Neutrophil (primary cell): ENCODE data around the gene ZNF92.

ENCODE experiments used
- H3K27ac ChIP-seq: fragments of 200-600 bp; sonication (generic); 2 replicates; pipeline ENCODE4 v1.5.1; 2016; ENCODE audit warnings: mild to moderate bottlenecking, moderate library complexity
- H3K27me3 ChIP-seq: fragments of 200-600 bp; sonication (generic); 2 replicates; pipeline ENCODE4 v1.6.0; 2016; ENCODE audit warnings: mild to moderate bottlenecking
- H3K36me3 ChIP-seq: fragments of 200-600 bp; sonication (generic); 2 replicates; pipeline ENCODE4 v1.5.1; 2017
- H3K4me1 ChIP-seq, 2 experiments: fragments of 200-600 bp in 1 of 2; sonication (generic) in 1 of 2; 1 replicate in 1 of 2; 2 replicates in 1 of 2; pipeline versions ENCODE4 v1.5.1 to v1.6.1; 2013 to 2016; ENCODE audit warnings: low read depth in 1 of 2, low read length in 1 of 2, mild to moderate bottlenecking in 1 of 2, moderate library complexity in 1 of 2; ENCODE audit not compliant: control insufficient read depth in 1 of 2, insufficient read depth in 1 of 2
- H3K4me3 ChIP-seq, 2 experiments: fragments of 200-600 bp in 1 of 2; sonication (generic) in 1 of 2; 1 replicate in 1 of 2; 2 replicates in 1 of 2; pipeline ENCODE4 v1.5.1; 2013 to 2016; ENCODE audit warnings: low read depth in 1 of 2, low read length in 1 of 2, mild to moderate bottlenecking in 1 of 2, moderate library complexity in 1 of 2
- H3K9me3 ChIP-seq: fragments of 200-600 bp; sonication (generic); 2 replicates; pipeline ENCODE4 v1.5.1; 2016
- TF ChIP-seq, protein P1 (sequence below): fragments of 200-600 bp; sonication (generic); IDR thresholded peaks from 2 replicates; pipeline ENCODE4 v1.5.1; 2016; ENCODE audit warnings: antibody characterized with exemption

Gene ZNF92

DNA sequence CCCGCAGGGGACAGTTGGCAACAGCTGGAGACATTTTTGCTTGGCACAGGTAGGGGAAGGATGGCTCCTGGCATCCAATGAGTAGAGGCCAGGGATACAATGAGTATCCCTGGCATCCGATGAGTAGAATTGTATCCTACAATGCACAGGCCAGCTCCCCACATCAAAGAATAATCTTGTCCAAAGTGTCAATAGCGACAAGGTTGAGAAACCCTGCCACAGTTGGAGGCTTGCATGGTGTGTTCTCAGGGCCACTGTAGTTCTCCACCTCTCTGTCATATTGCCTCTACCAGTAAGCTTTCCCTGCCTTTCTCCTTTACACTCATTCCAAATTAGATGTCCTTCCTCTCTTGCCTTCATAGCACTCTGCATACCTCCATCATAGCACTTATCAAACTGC, 60.7 kb downstream of the ZNF92 start:
- H3K4me1 ChIP-seq: no peaks in the 10 kb centered on the region
- no peaks in the 10 kb centered on the region for H3K27me3 ChIP-seq
- H3K9me3 ChIP-seq: peaks cover 18% of the 10 kb centered on the region
- H3K27ac ChIP-seq: no peak overlapping the region
- TF ChIP-seq, protein P1, sequence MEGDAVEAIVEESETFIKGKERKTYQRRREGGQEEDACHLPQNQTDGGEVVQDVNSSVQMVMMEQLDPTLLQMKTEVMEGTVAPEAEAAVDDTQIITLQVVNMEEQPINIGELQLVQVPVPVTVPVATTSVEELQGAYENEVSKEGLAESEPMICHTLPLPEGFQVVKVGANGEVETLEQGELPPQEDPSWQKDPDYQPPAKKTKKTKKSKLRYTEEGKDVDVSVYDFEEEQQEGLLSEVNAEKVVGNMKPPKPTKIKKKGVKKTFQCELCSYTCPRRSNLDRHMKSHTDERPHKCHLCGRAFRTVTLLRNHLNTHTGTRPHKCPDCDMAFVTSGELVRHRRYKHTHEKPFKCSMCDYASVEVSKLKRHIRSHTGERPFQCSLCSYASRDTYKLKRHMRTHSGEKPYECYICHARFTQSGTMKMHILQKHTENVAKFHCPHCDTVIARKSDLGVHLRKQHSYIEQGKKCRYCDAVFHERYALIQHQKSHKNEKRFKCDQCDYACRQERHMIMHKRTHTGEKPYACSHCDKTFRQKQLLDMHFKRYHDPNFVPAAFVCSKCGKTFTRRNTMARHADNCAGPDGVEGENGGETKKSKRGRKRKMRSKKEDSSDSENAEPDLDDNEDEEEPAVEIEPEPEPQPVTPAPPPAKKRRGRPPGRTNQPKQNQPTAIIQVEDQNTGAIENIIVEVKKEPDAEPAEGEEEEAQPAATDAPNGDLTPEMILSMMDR: no peak
- no peak overlapping the region for H3K4me3 ChIP-seq
- H3K36me3 ChIP-seq: no peaks in the 10 kb centered on the region

DNA sequence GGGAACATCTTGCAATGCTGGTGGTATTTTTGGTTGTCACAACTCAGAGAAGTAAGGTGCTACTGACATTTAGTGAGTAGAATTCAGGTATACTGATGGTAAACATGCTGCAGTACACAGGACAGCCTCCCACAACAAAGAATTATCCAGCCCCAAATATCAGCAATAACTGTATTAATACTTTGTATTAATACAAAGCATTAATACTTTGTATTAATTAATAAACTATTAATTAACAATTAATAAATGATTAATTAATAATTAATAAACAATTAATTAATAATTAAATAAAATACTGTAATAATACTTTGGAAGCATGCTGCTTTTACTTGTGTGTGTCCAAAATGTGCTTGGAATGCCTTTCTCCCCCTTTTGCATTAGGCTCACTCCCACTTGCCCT, 62.5 kb downstream of the ZNF92 start:
- TF ChIP-seq, protein P1: no peak
- no peaks in the 10 kb centered on the region for H3K9me3 ChIP-seq
- no peak overlapping the region for H3K27ac ChIP-seq
- H3K36me3 ChIP-seq: no peaks in the 10 kb centered on the region
- H3K4me3 ChIP-seq: no peak overlapping the region
- no peaks in the 10 kb centered on the region for H3K27me3 ChIP-seq
- H3K4me1 ChIP-seq: no peaks in the 10 kb centered on the region

DNA sequence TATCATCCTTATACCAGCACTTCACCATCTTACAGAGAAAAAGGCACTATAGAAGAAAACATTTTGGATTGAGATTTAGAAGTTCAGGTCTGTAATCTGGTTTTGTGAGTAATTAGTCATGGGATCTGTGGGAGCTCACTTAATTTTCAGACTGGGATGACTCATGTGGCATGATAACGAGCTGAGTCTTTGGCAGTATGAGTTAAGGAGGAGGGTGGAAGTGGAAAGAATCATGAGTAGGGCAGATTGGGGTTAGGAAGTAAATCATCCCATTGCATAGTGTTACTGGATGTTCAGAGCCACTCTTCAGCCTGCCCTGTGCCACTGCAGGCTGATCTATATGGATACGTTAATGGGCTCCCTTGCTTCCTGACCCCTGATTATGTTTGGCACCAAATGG, 64.9 kb downstream of the ZNF92 start:
- Histone ChIP-seq H3K9me3 (no peaks in the 10 kb centered on the region), H3K4me1 (no peaks in the 10 kb centered on the region), H3K27ac (no peak overlapping the region), H3K4me3 (no peak overlapping the region), H3K27me3 (no peaks in the 10 kb centered on the region), H3K36me3 (no peaks in the 10 kb centered on the region)
- TF ChIP-seq, protein P1: no peak

DNA sequence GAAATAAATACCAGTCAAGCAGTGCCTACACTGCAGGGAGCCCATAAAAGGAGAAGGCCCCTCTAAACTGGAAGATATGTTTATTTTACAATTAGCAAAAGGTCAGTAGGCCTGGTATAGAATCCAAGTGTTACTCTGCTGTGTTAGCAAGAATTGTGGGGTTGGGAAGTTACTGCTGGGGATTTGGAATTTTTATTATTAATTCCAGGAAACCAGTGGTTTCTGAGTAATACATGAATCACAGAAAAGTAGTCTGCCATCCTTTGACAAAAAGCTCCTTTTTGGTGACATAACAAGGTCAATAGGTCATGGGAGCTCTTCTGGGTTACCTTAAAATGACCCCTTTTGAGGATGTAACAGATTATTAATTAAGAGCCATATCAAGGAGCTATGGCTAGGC, 67.4 kb downstream of the ZNF92 start:
- Histone ChIP-seq H3K27me3 (no peaks in the 10 kb centered on the region), H3K4me1 (no peaks in the 10 kb centered on the region), H3K9me3 (no peaks in the 10 kb centered on the region), H3K36me3 (no peaks in the 10 kb centered on the region), H3K27ac (no peak overlapping the region), H3K4me3 (no peak overlapping the region)
- TF ChIP-seq, protein P1: no peak

DNA sequence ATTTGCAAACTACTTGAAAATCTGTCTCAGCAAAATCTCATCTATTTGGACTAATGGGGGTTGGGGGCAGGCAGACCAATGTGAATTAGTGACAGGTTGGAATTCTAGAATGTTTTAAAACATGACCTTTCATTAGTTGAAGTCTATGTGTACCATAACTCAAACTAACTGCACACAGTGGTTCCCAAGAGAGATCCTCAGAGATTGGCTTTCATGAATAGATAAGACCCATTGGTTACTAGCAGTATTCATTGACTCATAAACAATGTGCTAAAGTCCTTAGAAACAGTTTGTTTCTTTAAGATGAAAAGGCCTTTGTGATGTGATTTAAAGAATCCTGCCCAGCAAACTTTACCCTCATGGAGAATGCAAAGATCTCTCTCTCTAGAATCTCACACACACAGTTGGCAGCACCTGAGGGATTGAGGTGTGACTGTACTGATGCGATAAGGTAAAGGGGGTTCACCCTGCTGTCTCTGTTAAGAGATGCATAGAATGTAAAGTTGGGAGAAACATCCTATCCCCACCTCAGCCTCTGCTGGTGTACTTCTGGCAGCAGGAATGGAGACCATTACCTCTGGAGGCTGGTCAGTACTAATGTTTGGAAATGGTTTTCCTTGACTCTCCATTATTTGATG, 70.7 kb downstream of the ZNF92 start:
- Histone ChIP-seq H3K4me3 (no peak overlapping the region), H3K9me3 (no peaks in the 10 kb centered on the region), H3K36me3 (no peaks in the 10 kb centered on the region), H3K27ac (no peak overlapping the region), H3K27me3 (no peaks in the 10 kb centered on the region), H3K4me1 (no peaks in the 10 kb centered on the region)
- TF ChIP-seq, protein P1: no peak
